HG02938 (cell line): ENCODE measurements around the gene TRMT2A.
"Not testable (repeated sequence)": the region's sequence is repeated elsewhere in the genome, so short reads cannot be mapped to it uniquely, and the experiment has no call there.

Experiments used
- ATAC-seq: cut with Tn5 transposase; IDR thresholded peaks from one replicate; pipeline ENCODE4 v1.9.1; 2021; ENCODE audit warnings: mild to moderate bottlenecking, moderate library complexity; ENCODE audit not compliant: unreplicated experiment

The TRMT2A gene, protein sequence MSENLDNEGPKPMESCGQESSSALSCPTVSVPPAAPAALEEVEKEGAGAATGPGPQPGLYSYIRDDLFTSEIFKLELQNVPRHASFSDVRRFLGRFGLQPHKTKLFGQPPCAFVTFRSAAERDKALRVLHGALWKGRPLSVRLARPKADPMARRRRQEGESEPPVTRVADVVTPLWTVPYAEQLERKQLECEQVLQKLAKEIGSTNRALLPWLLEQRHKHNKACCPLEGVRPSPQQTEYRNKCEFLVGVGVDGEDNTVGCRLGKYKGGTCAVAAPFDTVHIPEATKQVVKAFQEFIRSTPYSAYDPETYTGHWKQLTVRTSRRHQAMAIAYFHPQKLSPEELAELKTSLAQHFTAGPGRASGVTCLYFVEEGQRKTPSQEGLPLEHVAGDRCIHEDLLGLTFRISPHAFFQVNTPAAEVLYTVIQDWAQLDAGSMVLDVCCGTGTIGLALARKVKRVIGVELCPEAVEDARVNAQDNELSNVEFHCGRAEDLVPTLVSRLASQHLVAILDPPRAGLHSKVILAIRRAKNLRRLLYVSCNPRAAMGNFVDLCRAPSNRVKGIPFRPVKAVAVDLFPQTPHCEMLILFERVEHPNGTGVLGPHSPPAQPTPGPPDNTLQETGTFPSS

GRCh38 chr22:20116951-20117632 is at the start of gene TRMT2A:
TSS of gene TRMT2A (minus strand) at chr22:20117226. CDS start at chr22:20116906, 320 bp downstream.
- ATAC-seq, result peak; percentile 70

DNA sequence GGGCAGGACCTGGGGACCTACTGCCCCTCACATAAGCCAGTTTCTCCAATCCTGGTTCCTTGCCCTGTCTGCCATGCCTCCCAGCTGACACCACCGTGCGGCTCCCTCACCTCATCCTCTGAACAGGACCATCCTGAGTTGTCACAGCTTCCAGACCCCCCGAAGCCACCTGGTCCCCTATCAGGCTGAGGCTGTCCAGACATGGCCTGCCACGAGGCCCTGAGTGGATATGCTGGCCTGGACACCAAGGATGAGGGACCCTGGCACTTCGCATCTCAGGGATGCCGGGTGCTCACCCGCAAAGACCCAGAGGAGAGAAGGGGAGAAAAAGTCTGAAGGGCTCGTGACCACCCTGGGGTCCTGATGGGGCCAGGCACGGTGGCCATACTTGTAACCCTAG is 49.7 kb upstream of the TRMT2A start:
- no peak for ATAC-seq

DNA sequence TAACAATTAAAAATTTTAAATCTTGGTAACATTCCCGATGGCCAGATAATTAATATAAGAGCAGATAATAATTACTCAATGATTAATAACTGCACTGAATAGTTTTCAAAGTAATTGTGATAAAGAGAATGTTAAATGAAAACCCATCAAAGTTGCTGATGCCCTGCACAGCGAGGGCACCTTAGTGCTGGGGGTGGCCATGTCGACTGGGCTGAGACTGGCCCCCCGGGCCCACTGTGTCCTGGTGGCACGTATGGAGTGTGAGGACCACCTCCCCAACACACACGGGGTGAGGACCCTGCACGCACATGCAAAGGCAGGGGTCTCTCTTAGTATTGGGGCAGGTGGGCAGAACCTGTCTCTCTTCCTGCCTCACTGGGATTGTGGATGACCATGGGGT is 48.9 kb upstream of the TRMT2A start:
- no peak for ATAC-seq

- ATAC-seq, result no peak
Measured at GRCh38 chr22:20165421-20165820, 48.4 kb upstream of the TRMT2A start.

- no peak for ATAC-seq
Measured at GRCh38 chr22:20164863-20165262, 47.8 kb upstream of the TRMT2A start.

DNA sequence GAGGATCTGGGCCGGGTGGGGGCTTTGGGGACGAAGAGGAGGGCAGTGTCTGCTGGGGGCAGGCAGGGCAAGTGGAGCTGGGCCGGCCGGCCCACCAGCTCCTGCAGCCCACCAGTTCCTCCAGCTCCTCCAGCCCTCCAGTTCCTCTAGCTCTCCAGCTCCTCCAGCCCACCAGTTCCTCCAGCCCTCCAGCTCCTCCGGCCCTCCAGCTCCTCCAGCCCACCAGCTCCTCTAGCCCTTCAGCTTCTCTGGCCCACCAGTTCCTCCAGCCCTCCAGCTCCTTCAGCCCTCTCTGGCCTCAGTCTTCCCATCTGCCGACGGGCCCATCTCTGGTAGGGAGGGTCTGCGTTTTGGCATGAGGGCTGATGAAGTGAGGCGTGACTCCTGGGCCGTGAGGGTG is 43.0 kb upstream of the TRMT2A start:
- ATAC-seq, result no peak

DNA sequence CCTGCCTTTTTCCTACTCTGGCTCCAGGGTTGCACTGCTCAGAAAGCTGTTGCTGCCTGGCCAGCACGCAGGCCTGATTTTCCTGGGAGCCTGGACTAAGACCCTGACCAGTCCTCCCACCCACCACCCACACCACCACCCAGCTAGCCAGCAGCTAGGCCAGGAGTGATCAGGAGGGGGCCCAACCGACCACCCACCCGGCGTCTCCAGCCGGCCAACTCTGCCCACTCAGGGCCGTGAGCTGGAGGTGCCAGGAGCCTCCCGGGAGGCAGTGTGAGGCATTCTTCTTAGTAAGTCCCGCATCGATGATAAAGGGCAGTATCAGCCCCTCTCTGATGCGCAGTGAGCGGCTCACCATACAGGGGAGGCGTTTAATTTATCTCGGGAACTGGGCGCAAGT is 42.5 kb upstream of the TRMT2A start:
- not testable (repeated sequence) for ATAC-seq

GRCh38 chr22:20159076-20159475 is 42.0 kb upstream of the TRMT2A start:
- no peak for ATAC-seq

DNA sequence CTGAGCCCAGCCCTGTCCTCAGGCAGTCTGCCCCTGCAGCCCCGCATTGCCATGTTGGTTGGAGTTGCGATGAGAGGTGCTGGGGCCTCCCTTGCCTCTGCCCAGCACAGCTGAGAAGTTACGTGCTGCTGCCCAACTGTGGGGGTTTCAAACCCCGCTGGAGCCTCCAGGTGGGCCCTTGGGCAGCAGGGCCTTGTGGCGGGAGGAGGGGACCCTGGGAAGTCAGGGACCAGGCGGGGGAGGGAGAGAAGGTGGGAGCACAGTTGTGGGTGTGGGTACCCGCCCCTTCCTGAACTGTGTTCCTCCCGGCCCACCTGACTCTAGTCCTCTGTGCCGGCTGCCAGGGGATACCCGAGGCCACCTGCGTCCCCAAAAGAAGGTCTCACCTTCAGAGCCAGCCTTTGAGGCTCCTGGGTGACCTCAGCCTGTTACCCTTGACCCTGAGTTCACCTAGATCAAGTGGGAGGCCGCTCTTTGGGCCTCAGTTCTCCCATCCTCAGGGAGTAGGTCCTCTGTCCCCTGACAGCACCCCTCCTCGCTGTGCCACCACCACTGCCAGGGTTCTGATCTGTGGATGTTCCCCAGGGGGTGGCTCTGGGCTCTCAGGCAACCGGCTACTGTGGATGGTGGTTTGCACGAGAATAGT is 41.5 kb upstream of the TRMT2A start:
- no peak for ATAC-seq

GRCh38 chr22:20157430-20158183 is 40.6 kb upstream of the TRMT2A start:
- no peak for ATAC-seq

DNA sequence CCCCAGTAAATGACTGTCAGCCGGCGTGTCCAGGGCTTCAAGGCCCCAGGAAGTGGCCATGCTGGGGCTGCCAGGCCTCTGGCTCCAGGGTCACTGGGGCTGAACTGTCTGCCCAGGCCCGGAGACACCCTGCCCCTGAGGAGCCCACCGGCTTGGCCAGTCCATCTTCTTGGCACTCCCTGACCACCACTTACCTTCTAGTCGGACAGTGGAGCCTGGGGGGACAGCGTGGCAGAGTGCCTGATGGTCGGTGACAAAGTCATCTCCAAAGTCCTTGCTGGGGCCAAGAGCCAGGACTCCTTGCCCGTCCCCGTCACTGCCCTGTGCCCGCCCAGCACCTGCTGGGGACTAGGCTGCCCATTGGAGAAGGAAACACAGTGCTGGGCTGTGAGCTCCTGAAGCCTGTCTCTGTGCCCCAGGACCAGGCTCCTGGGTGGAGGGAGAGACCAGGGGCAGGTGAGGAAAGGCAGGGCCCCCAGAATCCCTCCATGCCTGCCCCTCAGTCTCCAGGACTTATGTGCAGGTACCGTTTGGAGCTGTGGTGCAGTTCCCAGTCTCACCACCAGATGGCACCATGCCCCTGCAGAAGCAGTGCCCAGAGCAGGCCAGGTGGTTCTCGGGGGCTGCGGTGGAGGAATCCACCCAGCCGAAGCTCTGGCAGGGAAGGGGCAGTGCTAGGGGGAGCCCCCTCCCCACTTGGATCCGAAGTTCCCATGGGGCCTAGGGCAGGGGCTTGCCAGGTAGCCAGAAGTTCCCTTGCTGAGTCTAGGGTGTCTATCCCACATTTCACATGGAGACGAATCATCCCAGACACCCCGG is 39.8 kb upstream of the TRMT2A start:
- no peak for ATAC-seq

- no peak for ATAC-seq
Measured at GRCh38 chr22:20156042-20156389, 39.0 kb upstream of the TRMT2A start.

GRCh38 chr22:20155330-20156041 is 38.5 kb upstream of the TRMT2A start:
- ATAC-seq, result no peak

DNA sequence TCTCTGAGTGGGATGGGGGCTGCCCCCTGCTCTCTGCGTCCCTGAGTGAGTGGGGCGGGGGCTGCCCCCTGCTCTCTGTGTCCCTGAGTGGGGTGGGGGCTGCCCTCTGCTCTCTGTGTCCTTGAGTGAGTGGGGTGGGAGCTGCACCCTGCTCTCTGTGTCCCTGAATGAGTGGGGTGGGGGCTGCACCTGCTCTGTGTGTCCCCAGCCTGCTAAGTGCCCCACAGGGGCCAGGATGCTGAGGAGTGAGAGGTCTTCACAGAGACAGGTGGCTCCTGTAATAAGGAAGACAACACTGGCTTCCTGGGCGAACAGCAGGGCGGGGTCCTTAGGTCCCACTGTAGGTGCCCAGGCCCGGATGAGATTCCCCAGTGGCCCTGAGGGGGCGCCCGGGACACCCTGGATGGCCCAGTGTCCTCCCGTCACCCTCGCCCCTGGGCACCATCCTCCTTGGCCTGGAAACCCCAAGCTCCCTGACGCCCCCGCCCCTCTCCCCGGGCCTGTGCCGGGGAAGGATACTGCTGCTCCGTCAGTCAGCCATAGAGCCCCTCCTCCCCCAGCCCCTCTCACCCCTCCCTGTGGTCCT is 37.7 kb upstream of the TRMT2A start:
- no peak for ATAC-seq

GRCh38 chr22:20153945-20154344 is 36.9 kb upstream of the TRMT2A start:
- ATAC-seq, result no peak

DNA sequence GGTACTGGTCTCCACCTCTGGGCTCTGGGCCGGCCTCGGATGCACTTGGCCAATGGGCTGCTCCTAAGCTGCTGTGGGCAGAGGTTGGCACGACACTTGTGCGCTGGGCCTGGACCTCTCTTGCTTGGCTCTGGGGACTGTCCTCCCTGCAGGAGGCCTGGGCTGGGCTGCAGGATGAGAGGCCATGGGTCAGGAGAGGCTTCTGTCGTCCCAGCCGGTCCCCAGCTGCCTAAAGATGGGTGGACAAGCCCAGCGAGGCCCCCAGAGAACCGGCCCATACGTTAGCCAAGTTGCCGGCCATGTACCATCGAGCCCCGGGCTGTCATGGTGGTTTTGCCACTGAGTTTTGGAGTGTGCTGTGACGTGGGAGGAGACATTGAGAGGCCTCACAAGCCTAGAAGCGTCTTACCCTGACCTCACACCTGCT is 35.5 kb upstream of the TRMT2A start:
- ATAC-seq, result no peak

DNA sequence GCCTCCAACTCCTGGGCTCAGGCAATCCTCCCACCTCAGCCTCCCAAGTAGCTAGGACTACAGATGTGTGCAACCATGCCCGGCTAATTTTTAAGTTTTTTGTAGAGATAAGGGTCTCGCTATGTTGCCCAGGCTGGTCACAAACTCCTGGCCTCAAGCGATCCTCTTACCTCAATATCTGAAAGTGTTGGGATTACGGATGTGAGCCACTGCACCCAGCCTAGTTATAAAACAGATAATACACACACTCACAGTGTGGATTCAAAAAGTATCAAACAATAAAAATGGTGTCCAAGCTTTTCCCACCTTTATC is 34.2 kb upstream of the TRMT2A start:
- no peak for ATAC-seq

GRCh38 chr22:20150381-20151275 is 33.6 kb upstream of the TRMT2A start, which contains the start of gene CCDC188:
TSS of gene CCDC188 (minus strand) at chr22:20151055. CDS start at chr22:20150986, 69 bp downstream.
- ATAC-seq, result no peak
